Stimulated activated CD8-positive, alpha-beta memory T cell treated with anti-CD3 and anti-CD28 coated beads, Interleukin-4, amount 100 ng/mL, for 1 hour (primary cell): ENCODE measurements around the gene KSR2.

Experiments
- DNase-seq, 2 donors: peaks; one replicate each; pipeline ENCODE4 v3.0.0-alpha.2; 2020; ENCODE audit warnings: low read depth in 2 of 2, low spot score in 1 of 2

The KSR2 gene

DNA sequence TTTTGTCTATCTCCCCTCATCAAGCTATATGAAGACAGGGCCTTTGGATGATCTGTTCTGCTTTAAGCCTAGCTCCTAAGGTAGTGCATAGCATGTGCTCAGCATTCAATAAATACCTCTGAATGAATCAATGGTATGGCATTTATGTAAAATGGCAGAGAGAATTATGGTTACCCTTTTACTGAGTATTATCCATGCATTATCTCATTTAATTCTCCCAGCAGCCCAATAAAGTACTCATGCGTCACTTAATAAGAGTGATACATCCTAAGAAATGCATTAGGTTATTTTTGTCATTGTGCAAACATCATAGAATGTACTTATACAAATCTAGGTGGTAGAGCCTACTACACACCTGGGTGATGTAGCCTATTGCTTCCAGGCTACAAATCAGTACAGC, 269.7 kb downstream of the KSR2 start:
- DNase-seq = no peak

- no peak for DNase-seq
Measured at GRCh38 chr12:117695956-117696355, 272.8 kb downstream of the KSR2 start.

- DNase-seq = no peak
Measured at GRCh38 chr12:117692512-117692911, 276.3 kb downstream of the KSR2 start.

DNA sequence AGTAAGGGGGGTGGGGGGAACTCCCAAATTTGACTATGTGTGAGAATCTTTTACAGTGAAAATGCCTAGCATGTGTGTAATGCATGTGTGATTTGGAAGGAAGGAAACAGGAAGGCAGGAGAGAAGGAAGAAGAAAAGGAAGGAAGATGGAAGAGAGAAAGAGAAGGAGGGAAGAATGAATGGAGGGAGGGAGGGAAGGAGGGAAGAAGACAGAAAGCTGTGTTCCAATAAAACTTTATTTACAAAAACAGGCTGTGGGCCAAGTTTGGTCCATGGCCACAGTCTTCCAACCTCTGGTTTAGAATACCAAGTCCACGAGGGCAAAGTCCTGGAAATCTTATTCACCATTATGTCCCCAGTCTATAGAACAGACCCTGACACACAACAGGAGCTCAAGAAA, 278.9 kb downstream of the KSR2 start:
- no peak for DNase-seq

- DNase-seq = no peak
Measured at GRCh38 chr12:117688446-117688845, 280.3 kb downstream of the KSR2 start.

GRCh38 chr12:117686911-117687377, 281.8 kb downstream of the KSR2 start:
- DNase-seq = no peak

DNA sequence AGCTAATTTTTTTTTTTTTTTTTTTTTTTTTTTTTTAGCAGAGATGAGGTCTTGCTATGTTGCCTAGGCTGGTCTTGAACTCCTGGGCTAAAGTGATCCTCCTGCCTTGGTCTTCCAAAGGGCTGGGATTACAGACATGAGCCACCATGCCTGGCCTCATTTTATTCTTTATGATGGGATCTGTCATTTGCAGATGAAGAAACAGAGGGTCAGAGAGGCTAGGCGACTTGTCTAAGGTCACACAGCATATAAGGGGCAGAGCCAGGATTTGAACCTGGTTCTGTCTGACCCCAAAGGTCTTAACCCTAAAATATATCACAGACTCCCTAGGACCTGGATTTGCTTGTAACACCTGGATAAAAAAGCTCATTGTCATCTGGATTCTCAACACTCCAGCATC, 282.6 kb downstream of the KSR2 start:
- no peak for DNase-seq

GRCh38 chr12:117685110-117685926, 283.5 kb downstream of the KSR2 start:
- DNase-seq = no peak

DNA sequence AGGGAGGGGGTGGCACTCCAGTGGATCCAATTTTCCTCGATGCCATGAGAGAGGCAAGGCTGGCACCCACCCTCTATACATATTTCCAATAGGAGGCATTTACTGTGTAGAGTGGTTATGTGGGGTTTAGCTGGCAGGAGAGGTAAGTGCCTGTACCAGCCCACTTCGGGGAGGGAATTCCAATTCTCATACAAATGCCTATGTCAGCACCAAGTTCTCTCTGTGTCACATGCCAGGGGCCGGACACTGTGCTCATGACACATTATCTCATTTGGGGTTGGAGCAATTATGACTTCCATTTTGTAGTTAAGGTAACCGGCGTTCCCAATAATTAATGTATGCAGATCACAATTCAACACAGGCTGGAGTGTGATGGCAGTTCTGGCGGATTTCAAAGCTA, 284.3 kb downstream of the KSR2 start:
- no peak for DNase-seq

- DNase-seq = no peak
Measured at GRCh38 chr12:117680312-117680711, 288.5 kb downstream of the KSR2 start.

DNA sequence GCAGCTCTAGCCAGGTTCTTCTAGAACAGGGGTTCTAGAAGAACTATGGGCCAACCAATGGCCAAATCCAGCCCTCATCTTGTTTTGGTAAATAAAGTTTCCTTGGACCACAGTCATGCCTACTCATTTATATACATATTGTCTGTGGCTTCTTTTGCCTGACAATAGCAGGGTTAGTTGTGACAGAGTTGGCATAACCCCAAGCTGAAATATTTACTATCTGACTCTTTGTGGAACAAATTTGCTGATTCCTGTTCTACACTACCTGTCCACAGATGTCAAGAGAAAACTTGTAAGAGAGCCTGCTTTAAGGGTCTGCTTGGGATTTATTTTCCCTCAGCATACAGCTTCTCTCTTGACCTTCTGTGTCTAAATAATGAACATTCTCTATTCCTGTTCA, 289.0 kb downstream of the KSR2 start:
- DNase-seq = no peak

DNA sequence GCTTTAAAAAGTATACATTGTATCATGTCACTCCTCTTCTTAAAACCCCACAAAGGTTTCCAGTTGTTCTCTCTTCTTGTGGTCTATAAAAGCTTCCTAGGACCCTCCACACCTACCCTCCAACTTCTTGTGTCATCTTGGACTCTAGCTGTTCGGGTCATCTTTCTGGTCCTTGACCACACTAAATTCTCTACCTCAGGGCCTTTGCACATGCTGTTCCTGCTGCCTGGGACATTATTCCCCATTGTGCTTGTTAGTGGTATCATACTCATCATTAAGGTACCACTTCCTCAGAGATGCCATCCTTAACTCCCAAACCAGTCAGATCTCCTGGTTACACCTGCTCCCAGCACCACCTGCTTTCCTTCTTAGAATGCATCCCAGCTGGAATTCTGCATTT, 294.0 kb downstream of the KSR2 start:
- no peak for DNase-seq

GRCh38 chr12:117674313-117674712, 294.5 kb downstream of the KSR2 start:
- DNase-seq = no peak

DNA sequence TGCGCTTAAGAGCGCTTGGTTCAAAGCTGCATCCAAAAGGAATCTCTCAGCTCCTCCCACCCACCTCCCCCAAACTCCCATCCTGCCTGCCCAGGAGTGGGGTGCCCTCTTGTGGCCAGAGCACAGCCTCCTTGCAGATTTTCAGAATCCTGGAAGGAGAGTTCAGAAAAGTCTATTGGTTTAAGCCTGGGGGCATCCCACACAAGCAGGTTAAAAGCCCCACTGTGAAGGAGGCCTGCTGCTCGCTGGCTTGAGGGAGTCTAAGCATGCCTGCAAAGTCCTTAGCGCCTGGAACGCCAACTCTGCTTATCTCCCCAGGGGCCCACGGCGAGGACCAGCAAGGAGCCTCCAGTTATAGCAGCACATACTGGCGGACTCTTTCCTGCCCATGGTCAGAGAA, 297.1 kb downstream of the KSR2 start:
- no peak for DNase-seq

GRCh38 chr12:117664169-117664568, 304.6 kb downstream of the KSR2 start:
- DNase-seq = no peak

- no peak for DNase-seq
Measured at GRCh38 chr12:117662620-117663395, 306.0 kb downstream of the KSR2 start.

- no peak for DNase-seq
Measured at GRCh38 chr12:117662220-117662619, 306.6 kb downstream of the KSR2 start.

GRCh38 chr12:117661471-117661870, 307.3 kb downstream of the KSR2 start:
- no peak for DNase-seq

GRCh38 chr12:117660896-117661295, 307.9 kb downstream of the KSR2 start:
- no peak for DNase-seq

DNA sequence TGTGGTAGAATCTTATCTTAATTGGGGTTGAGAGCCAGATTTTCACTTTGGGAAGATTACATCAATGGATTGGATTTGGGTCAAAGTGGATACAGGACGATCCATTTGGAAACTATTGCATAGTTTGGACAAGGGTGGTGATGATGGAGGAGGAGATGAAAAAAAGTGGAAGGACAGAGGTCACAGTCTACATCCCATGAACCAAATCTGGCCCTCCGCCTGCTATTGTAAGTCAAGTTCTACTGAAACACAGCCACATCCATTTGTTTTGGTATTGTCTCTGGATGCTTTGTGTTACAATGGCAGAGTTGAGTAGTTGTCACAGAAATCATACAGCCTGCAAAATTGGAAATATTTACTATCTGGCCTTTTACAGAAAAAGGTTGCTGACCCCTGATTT, 310.6 kb downstream of the KSR2 start:
- DNase-seq = no peak

- no peak for DNase-seq
Measured at GRCh38 chr12:117649796-117650195, 319.0 kb downstream of the KSR2 start.

DNA sequence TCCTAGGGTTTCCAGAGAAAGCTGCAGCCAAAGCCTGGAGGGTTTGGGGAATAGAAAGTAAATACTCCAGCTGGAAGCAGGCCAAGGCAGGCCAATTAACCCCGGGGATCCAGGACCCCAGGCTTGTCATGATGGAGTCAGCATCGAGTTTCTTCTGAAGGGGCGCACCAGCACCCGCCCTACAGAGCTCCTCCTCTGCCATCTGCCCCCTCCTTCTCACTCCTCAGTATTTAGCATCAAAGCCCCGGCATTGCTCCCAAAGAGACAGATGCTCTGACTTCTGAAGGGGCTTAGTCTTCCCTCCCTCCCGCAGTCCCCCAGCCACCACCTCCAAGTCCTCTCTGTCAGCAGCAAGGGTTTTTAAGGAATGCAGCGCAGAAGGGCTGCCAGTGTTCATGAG, 322.3 kb downstream of the KSR2 start:
- no peak for DNase-seq
